ENCODE measurements around the gene PTPN4.
A peak's percentile ranks its signal among the peaks of the same experiment; 100 is the strongest.
"Not testable (repeated sequence)": the region's sequence is repeated elsewhere in the genome, so short reads cannot be mapped to it uniquely, and the experiment has no call there.

Gene PTPN4

GRCh38 chr2:119983108-119983507 is 223.4 kb downstream of the PTPN4 start:
- no peaks in the 10 kb centered on the region for H3K36me3 ChIP-seq (ENCODE audit: insufficient read depth, low read length)
- no peaks in the 10 kb centered on the region for H3K79me2 ChIP-seq (ENCODE audit: control insufficient read depth, insufficient read depth, low read length, unreplicated experiment)
- no peak overlapping the region for H2AFZ ChIP-seq (ENCODE audit: low read length, unreplicated experiment)
- H3K4me1 ChIP-seq (ENCODE audit: control insufficient read depth, insufficient read depth, low read length, unreplicated experiment): no peaks in the 10 kb centered on the region
- H3K27me3 ChIP-seq (ENCODE audit: insufficient read depth, low read length): no peaks in the 10 kb centered on the region
- H3K27ac ChIP-seq (ENCODE audit: low read depth, low read length): no peak overlapping the region
- no peak overlapping the region for H3K4me3 ChIP-seq (ENCODE audit: low read depth, low read length)

DNA sequence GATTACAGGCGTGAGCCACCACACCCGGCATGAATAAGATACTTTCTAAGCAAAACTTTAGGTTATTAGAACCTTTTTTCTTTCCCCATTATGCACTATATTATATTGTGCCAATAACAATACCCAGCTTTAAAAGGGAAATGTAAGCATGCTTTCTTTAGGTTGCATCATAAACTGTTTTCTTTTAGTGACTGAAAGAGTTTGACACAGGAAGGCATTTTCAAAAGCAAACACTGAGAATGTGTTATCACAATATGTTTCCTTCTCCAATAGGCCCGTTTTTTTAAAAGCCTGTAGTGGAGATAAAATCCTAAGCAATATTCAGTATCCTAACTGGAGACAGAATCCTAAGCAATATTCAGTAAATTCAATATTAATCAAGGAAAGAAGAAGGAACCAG is 236.4 kb downstream of the PTPN4 start:
- Histone ChIP-seq H3K27ac (ENCODE audit: low read depth, low read length) (no peak overlapping the region), H3K36me3 (ENCODE audit: insufficient read depth, low read length) (no peaks in the 10 kb centered on the region), H2AFZ (ENCODE audit: low read length, unreplicated experiment) (no peak overlapping the region), H3K4me3 (ENCODE audit: low read depth, low read length) (no peak overlapping the region), H3K79me2 (ENCODE audit: control insufficient read depth, insufficient read depth, low read length, unreplicated experiment) (no peaks in the 10 kb centered on the region), H3K4me1 (ENCODE audit: control insufficient read depth, insufficient read depth, low read length, unreplicated experiment) (no peaks in the 10 kb centered on the region), H3K27me3 (ENCODE audit: insufficient read depth, low read length) (no peaks in the 10 kb centered on the region)

- H2AFZ ChIP-seq (ENCODE audit: low read length, unreplicated experiment); H3K4me1 ChIP-seq (ENCODE audit: control insufficient read depth, insufficient read depth, low read length, unreplicated experiment); H3K79me2 ChIP-seq (ENCODE audit: control insufficient read depth, insufficient read depth, low read length, unreplicated experiment); H3K36me3 ChIP-seq (ENCODE audit: insufficient read depth, low read length); H3K4me3 ChIP-seq (ENCODE audit: low read depth, low read length); H3K27ac ChIP-seq (ENCODE audit: low read depth, low read length); H3K27me3 ChIP-seq (ENCODE audit: insufficient read depth, low read length): not testable (repeated sequence)
These were observed 237.5 kb downstream of the PTPN4 start for GRCh38 chr2:119996896-119997891.

- H2AFZ ChIP-seq (ENCODE audit: low read length, unreplicated experiment): peak overlapping the region; percentile 12
- no peak overlapping the region for H3K4me3 ChIP-seq (ENCODE audit: low read depth, low read length)
- no peaks in the 10 kb centered on the region for H3K4me1 ChIP-seq (ENCODE audit: control insufficient read depth, insufficient read depth, low read length, unreplicated experiment)
- H3K79me2 ChIP-seq (ENCODE audit: control insufficient read depth, insufficient read depth, low read length, unreplicated experiment): no peaks in the 10 kb centered on the region
- no peaks in the 10 kb centered on the region for H3K27me3 ChIP-seq (ENCODE audit: insufficient read depth, low read length)
- no peaks in the 10 kb centered on the region for H3K36me3 ChIP-seq (ENCODE audit: insufficient read depth, low read length)
- H3K27ac ChIP-seq (ENCODE audit: low read depth, low read length): no peak overlapping the region
These were observed 241.7 kb downstream of the PTPN4 start for GRCh38 chr2:120001471-120001870.

DNA sequence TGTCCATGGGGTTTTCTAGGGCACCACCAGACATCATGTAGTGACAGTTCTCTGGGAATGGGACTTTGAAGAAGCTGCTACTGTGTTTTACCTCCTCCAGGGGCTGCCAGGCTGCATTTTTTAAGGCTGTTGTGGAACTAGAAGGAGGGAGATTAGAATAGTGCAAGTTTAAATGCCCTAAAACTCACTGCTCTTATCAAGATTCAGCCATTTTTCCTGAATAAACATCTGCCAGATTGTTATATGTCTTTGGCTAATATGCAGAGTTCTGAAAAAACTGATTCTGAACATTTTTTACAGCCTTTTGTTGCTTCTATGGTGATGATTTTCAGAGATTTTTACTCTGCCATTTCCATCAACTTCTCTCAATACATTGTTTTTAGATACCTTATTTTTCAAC is 244.5 kb downstream of the PTPN4 start:
- no peaks in the 10 kb centered on the region for H3K27me3 ChIP-seq (ENCODE audit: insufficient read depth, low read length)
- no peak overlapping the region for H2AFZ ChIP-seq (ENCODE audit: low read length, unreplicated experiment)
- H3K36me3 ChIP-seq (ENCODE audit: insufficient read depth, low read length): no peaks in the 10 kb centered on the region
- no peak overlapping the region for H3K4me3 ChIP-seq (ENCODE audit: low read depth, low read length)
- H3K27ac ChIP-seq (ENCODE audit: low read depth, low read length): no peak overlapping the region
- no peaks in the 10 kb centered on the region for H3K79me2 ChIP-seq (ENCODE audit: control insufficient read depth, insufficient read depth, low read length, unreplicated experiment)
- no peaks in the 10 kb centered on the region for H3K4me1 ChIP-seq (ENCODE audit: control insufficient read depth, insufficient read depth, low read length, unreplicated experiment)

- Histone ChIP-seq H3K27me3 (ENCODE audit: insufficient read depth, low read length) (no peaks in the 10 kb centered on the region), H3K27ac (ENCODE audit: low read depth, low read length) (no peak overlapping the region), H3K4me3 (ENCODE audit: low read depth, low read length) (no peak overlapping the region), H3K36me3 (ENCODE audit: insufficient read depth, low read length) (no peaks in the 10 kb centered on the region), H3K79me2 (ENCODE audit: control insufficient read depth, insufficient read depth, low read length, unreplicated experiment) (no peaks in the 10 kb centered on the region), H3K4me1 (ENCODE audit: control insufficient read depth, insufficient read depth, low read length, unreplicated experiment) (no peaks in the 10 kb centered on the region), H2AFZ (ENCODE audit: low read length, unreplicated experiment) (no peak overlapping the region)
These were observed 246.3 kb downstream of the PTPN4 start for GRCh38 chr2:120005834-120006521.

- no peak overlapping the region for H3K4me3 ChIP-seq (ENCODE audit: low read depth, low read length)
- H3K36me3 ChIP-seq (ENCODE audit: insufficient read depth, low read length): no peaks in the 10 kb centered on the region
- no peak overlapping the region for H3K27ac ChIP-seq (ENCODE audit: low read depth, low read length)
- H3K4me1 ChIP-seq (ENCODE audit: control insufficient read depth, insufficient read depth, low read length, unreplicated experiment): peaks cover 4% of the 10 kb centered on the region
- H2AFZ ChIP-seq (ENCODE audit: low read length, unreplicated experiment): no peak overlapping the region
- H3K79me2 ChIP-seq (ENCODE audit: control insufficient read depth, insufficient read depth, low read length, unreplicated experiment): no peaks in the 10 kb centered on the region
- H3K27me3 ChIP-seq (ENCODE audit: insufficient read depth, low read length): no peaks in the 10 kb centered on the region
These were observed 248.1 kb downstream of the PTPN4 start for GRCh38 chr2:120007851-120008250.

DNA sequence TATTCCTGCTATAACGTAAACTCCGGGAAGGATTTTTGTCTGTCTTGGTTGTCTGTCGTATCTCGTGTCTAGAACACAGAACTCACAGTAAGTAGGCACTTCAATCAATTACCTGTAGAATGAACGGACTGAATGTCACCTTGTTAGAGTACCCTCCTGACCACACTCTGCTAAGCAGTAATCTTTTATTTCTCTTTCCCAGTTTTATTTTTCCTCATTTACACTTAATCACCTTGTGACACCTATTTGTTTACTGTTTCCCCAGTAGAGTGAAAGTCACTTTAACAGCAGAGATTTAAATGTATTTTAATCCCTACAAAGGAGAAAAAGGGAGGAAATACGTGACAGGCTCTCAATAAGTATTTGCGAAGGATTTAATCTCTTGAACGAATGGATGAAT is 252.6 kb downstream of the PTPN4 start:
- Histone ChIP-seq H3K36me3 (ENCODE audit: insufficient read depth, low read length) (no peaks in the 10 kb centered on the region), H3K4me1 (ENCODE audit: control insufficient read depth, insufficient read depth, low read length, unreplicated experiment) (peaks cover 19% of the 10 kb centered on the region), H3K4me3 (ENCODE audit: low read depth, low read length) (peak overlapping the region; percentile 100), H2AFZ (ENCODE audit: low read length, unreplicated experiment) (peak overlapping the region; percentile 100), H3K27me3 (ENCODE audit: insufficient read depth, low read length) (no peaks in the 10 kb centered on the region), H3K79me2 (ENCODE audit: control insufficient read depth, insufficient read depth, low read length, unreplicated experiment) (peaks cover 39% of the 10 kb centered on the region), H3K27ac (ENCODE audit: low read depth, low read length) (no peak overlapping the region)

DNA sequence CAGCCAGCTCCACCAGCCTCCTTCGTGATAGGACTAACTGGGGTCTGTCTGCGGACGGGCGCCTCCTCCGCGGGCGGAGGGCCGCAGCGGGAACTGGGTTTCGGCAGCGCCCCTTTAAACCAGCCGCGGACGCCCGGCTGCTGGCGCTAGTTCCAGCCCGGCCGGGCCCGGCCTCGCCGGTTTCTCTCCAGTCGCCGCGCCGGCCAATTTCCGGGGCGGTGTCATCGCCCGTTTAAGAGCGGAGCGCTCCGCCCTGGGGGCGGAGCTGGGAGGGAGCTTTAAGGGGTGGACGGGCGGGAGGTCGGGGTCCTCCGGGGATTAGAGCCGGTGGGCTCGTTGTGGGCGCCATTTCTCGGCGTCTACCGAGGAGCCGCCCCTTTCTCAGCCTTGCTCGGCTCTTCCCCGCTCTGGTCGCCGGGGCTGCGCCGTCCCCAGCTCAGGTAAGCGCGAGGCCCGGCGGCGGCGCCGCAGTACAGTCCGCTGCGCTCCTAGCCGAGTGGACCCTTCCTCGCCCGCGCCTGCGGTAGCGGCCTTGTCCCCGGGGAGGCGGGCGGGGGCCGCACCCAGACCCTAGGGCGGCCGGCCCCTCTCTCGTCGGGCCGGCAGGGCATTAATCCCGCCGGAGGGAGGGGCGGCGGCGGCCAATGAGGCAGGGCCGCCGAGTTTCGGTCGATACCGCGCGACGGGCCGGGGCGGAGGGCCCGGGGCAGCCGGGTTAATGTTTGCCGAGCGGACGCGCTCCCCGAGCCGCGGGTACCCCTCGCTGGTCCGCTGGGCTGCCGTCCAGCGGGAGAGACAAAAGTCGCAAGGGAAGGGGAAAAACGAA is 253.3 kb downstream of the PTPN4 start, which contains the start of gene EPB41L5:
TSS of gene EPB41L5 (plus strand) at position 307 of the 826 bp plus-strand sequence. CDS start 6,008 bp downstream, outside the sequence.
- Histone ChIP-seq H3K4me3 (ENCODE audit: low read depth, low read length) (peak within 1 kb of the TSS; percentile 100), H3K79me2 (ENCODE audit: control insufficient read depth, insufficient read depth, low read length, unreplicated experiment) (peaks cover 39% of the 10 kb centered on the region), H3K27ac (ENCODE audit: low read depth, low read length) (peak within 1 kb of the TSS; percentile 8; the same call in 1 of the 2 replicates), H3K36me3 (ENCODE audit: insufficient read depth, low read length) (no peaks in the 10 kb centered on the region), H3K27me3 (ENCODE audit: insufficient read depth, low read length) (no peaks in the 10 kb centered on the region), H3K4me1 (ENCODE audit: control insufficient read depth, insufficient read depth, low read length, unreplicated experiment) (peaks cover 20% of the 10 kb centered on the region), H2AFZ (ENCODE audit: low read length, unreplicated experiment) (peak within 1 kb of the TSS; percentile 100)

- peaks cover 20% of the 10 kb centered on the region for H3K4me1 ChIP-seq (ENCODE audit: control insufficient read depth, insufficient read depth, low read length, unreplicated experiment)
- peak overlapping the region; percentile 8; the same call in 1 of the 2 replicates for H3K27ac ChIP-seq (ENCODE audit: low read depth, low read length)
- H3K27me3 ChIP-seq (ENCODE audit: insufficient read depth, low read length): no peaks in the 10 kb centered on the region
- peak overlapping the region; percentile 100 for H3K4me3 ChIP-seq (ENCODE audit: low read depth, low read length)
- peak overlapping the region; percentile 84 for H2AFZ ChIP-seq (ENCODE audit: low read length, unreplicated experiment)
- peaks cover 43% of the 10 kb centered on the region for H3K79me2 ChIP-seq (ENCODE audit: control insufficient read depth, insufficient read depth, low read length, unreplicated experiment)
- no peaks in the 10 kb centered on the region for H3K36me3 ChIP-seq (ENCODE audit: insufficient read depth, low read length)
These were observed 254.0 kb downstream of the PTPN4 start for GRCh38 chr2:120013597-120014223.
